CD4-positive, alpha-beta T cell treated with Interferon gamma for 1 hour (primary cell): Measurements from ENCODE around the gene OR4D1.
A peak's percentile ranks its signal among the peaks of the same experiment; 100 is the strongest.

Experiments used
- DNase-seq: peaks from one replicate; pipeline ENCODE4 v3.0.0-alpha.2; 2020

Gene OR4D1

DNA sequence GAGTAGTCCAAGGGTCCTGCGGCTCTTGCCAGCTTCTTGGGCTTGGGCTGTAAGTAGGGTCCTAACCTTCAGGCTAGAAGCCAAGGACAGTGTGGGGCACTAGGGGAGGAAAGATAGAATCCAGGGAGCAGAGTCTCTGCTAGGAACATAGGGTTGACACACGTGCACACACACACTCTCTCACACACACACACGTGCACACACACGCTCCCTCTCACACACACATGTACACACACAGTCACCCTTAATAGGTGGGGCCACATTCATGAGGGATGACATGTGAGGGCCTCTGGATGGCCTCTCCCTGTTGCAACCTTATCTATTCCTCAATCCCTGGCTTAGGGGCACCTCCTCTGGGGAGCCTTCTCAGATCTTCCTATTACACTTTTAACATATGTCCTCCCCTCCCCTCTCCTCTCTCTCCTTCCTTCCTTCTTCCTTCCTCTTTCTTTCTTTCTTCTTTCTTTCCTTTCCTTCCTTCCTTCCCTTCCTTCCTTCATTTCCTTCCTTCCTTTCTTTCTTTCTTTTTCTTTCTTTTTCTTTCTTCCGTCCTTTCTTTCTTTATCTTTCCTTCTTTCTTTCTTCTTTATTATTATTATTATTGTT is 47.4 kb downstream of the OR4D1 start:
- DNase-seq, result no peak

DNA sequence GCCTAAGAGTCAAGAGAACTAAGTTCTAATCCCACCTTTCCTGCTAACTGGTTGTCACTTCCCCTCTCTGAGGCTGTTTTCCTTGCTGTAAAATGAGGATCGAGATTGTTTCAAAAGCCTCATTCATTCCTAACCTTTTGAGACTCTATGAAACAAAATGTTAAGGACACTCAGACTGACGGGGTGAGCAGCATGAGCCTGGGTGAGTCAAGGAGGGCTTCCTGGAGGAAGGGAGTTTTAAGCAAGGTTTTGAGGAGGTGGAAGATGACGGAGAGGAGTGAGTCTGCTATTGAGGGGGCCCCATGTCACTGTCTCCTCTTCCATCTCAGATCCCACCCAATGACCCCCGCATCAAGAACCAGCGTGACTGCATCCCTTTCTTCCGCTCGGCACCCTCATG is 48.4 kb downstream of the OR4D1 start:
- no peak for DNase-seq

DNA sequence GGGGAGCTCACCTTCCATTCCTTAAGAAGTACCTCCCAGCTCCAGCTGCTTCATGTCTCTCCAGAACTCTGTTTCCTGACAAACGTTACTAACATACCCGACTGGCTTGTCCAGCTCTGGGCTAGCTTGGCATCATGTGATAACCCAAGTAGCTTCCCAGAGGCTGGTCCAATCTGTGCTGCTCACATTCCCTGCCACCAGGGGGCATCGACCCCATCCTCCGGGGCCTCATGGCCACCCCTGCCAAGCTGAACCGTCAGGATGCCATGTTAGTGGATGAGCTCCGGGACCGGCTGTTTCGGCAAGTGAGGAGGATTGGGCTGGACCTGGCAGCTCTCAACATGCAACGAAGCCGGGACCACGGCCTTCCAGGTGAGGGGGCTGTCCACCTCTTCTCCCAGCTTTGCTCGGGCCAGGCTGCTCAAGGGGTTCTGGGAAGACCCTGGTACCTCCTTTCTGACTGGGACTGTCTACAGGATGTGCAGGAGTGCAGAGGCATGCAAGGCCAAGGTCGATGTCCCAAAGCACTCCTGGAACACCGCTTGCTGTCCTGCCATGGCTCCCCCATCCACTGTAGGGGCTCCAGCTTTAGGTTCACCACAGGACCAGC is 51.9 kb downstream of the OR4D1 start:
- DNase-seq, result peak; percentile 58

- DNase-seq, result no peak
Observed at GRCh38 chr17:58202859-58203258, 54.7 kb downstream of the OR4D1 start.

- no peak for DNase-seq
Observed at GRCh38 chr17:58204796-58205195, 56.6 kb downstream of the OR4D1 start.

GRCh38 chr17:58205936-58206335 is 57.8 kb downstream of the OR4D1 start:
- DNase-seq, result no peak

DNA sequence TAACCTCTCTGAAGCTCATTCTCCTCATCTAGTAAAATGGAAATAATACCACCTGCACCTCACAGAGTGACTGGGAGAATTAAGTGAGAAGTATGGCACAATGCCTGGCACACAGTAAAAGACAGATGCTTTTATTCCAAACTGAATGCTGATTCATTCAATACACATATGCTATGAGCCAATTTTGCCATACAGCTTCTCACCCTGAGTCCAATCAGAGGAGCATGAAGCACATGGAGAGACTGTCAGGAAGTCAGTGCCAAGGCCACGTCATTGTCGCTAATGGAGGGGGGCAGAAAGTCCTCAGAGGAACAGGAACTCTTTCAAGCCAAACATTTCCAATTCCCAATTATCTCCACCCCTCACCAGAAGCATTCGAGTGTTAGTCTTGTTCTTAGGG is 59.3 kb downstream of the OR4D1 start:
- no peak for DNase-seq

DNA sequence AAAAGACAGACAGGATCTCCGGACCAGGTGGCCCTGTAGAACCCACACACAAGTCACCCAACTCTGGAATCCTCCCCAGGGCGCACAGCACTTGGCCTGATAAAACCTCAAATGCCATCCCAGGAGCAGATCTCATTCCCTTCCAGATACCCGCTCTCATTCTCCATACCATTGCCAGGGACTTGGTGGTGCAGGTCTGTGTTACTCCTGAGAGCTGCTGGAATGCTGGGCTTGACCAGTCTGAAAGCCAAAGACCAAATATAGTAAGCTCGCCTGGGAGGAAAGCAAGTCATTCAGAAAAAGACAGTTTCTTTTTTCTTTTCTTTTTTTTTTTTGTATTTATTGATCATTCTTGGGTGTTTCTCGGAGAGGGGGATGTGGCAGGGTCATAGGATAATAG is 60.2 kb downstream of the OR4D1 start:
- DNase-seq, result no peak
